ENCODE measurements around the gene OR2F1.

The OR2F1 gene

GRCh38 chr7:143953421-143953820 is 1.2 kb upstream of the OR2F1 start:
- in situ Hi-C loops (cut with MboI; ENCODE audit: low sequenced_read_pairs): no loop called here

DNA sequence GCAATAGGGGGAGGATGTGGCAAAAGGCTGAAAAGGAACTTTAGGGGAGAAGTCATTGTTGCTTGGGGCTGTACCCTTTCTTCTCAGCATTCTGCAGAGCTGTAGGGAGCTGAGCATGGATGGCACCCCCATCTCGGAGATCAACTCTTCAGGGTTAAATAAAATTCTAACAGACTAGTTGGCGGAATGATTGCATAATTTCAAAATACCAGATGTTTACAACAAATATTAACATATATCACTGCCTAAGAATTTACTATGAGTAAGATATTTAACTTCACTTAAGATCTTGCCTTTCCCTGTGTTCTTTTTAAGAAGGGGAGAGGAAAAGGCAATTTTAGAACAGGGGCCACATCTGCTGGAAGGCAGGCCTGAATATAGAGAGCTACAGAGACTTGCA is 509 bp upstream of the OR2F1 start:
- in situ Hi-C loops (cut with MboI; ENCODE audit: low sequenced_read_pairs): no loop called here

DNA sequence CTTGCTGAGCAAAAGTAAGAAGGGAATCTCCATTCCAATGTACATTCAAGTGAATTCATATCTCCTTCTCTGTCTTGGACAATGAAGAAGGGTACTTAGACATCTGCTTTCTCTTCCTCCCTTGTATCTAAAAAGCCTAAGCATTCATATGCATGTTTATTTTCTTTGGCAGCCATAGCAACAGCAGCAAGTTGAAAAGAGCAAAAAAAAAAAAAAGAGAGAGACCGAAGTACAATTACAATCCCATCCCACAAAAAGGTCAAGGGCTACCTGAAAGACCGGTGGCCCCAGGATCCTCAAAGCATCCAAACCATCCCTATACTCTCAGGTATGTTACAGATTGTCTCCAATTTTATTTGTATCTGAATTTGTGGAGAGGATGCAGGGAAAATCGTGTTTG is 4.1 kb downstream of the OR2F1 start:
- in situ Hi-C loops (cut with MboI; ENCODE audit: low sequenced_read_pairs): no loop called here

DNA sequence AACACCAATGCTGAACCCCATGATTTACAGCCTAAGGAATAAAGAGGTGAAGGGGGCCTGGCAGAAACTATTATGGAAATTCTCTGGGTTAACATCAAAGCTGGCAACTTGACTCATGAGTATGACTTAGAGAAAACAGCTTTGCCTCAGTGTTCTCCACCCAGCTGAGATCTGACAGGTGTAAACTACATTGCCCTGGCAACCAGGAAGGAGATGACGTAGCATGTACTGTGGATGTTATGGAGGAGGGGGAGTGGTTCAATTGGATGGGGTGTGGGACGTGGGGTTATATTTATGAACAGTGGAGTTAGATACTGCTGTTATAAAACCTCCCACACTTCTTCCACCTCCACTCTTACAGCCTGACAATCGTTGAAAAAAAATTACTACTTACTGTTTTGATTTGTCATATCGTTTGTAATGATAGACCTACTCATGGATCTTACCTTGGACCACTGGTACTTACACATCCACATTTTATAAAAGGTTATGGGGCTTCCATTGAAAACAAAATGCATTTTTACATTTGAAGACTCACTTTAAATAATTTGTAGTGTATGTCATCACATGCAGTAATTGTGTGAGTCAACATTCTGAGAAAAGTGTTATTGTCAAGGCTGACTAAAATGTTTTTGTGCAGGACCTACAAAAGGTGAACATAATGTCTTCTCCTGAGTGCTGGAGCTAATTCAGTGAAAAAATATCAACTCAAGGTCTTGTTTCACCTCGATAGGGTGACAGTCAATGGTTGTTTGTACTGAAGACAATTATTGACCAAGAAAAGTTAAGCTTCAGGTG is 6.4 kb downstream of the OR2F1 start:
- in situ Hi-C loops (cut with MboI; ENCODE audit: low sequenced_read_pairs): no loop called here

GRCh38 chr7:143965280-143965679 is 10.6 kb downstream of the OR2F1 start:
- in situ Hi-C loops (cut with MboI; ENCODE audit: low sequenced_read_pairs): no loop called here

- in situ Hi-C loops (cut with MboI; ENCODE audit: low sequenced_read_pairs): no loop called here
Measured at GRCh38 chr7:143967398-143967797, 12.8 kb downstream of the OR2F1 start.

GRCh38 chr7:143973870-143974416 is 19.3 kb downstream of the OR2F1 start:
- in situ Hi-C loops (cut with MboI; ENCODE audit: low sequenced_read_pairs): no loop called here

- in situ Hi-C loops (cut with MboI; ENCODE audit: low sequenced_read_pairs): no loop called here
Measured at GRCh38 chr7:143974459-143974858, 19.8 kb downstream of the OR2F1 start.

DNA sequence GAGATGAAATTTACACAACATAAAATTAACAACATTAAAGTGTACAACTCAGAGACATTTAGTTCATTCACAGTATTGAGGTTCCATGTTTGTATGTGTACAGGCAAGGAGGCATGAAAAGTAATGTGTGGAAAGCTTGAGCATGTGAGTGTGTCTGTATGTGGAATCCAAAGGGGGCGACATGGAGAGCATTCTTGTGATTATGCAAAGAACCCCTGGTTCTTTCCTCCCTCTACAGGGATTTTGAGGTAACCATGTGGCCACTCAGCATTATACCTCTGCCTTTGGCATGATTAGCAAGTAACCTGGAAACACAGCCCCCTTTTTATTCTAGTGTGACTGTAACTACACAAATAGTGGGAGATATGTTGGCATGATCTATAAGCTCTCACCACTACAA is 21.0 kb downstream of the OR2F1 start:
- in situ Hi-C loops (cut with MboI; ENCODE audit: low sequenced_read_pairs): no loop called here

DNA sequence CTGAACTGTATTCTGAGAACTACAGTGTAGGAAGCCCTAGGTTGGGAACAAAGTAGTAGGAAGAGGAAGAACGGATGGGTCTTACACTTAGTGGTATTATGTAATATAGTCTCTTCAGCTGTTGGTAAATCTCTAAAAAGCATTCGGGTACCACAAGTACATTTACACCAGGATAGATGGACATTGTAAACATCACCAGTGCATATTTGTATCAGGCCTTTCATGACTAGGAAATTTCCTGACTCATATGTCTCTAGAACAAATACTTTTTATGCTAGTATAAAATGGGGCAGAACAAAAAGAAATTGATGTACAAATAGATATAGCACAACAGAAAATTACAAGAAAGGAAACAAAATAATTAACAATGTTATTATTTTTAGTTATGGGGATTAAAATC is 23.9 kb downstream of the OR2F1 start:
- in situ Hi-C loops (cut with MboI; ENCODE audit: low sequenced_read_pairs): no loop called here

GRCh38 chr7:143979359-143979758 is 24.7 kb downstream of the OR2F1 start:
- in situ Hi-C loops (cut with MboI; ENCODE audit: low sequenced_read_pairs): no loop called here

DNA sequence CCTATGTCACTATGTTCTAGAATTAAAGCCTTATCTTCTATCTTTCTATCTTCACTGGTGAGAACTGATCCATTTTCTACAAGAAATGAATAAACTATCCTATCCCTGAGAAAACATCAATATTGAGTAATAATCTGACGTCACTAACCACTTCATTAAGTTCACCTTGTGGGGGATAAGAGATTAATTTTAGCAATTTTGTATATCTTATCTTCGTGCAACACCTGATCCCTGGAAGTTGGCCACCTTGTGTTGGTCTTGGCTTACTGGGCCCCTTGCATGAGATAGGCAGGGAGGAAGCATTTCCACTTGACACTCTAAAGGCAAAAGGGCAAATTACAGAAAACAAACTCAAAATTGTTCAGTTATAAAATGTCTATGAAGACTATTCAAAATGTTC is 25.4 kb downstream of the OR2F1 start:
- in situ Hi-C loops (cut with MboI; ENCODE audit: low sequenced_read_pairs): no loop called here

- in situ Hi-C loops (cut with MboI; ENCODE audit: low sequenced_read_pairs): no loop called here
Measured at GRCh38 chr7:143980746-143981510, 26.3 kb downstream of the OR2F1 start.

DNA sequence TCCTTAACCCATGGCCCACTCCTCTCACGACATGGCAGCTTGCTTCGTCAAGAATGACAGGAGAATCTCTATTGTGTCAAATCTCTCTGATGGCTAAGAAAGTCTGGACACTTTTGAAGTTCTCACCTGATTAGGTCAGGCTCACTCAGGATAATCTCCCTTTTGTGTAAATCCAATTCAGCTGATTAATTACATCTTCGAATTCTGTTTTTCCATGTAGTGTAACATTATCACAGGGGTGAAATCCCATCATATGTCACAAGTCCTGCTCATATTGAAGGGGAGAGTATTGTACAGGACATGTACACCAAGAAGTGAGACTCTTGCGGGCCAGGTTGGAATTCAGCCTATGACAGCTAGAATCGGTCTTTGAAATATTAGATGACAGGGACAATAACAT is 29.3 kb downstream of the OR2F1 start:
- in situ Hi-C loops (cut with MboI; ENCODE audit: low sequenced_read_pairs): no loop called here

DNA sequence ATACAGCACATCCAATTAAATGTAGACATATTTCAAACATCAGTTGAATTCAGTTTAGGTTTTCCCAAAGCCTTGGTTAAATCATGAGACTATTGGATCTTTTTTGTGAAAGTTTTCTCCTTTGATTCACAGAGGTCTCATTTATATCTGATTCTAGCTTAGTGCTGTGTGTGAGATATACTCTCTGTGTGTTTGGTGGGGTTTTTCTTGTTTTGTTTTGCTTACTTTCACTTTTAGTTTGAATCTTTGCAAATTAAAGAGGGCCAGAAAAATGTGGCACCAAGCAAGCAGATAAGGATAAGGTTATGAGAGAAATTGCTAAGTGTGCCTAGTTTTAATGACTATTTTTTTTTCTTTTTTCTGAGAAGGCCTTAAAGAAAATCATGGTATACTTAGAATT is 32.9 kb downstream of the OR2F1 start:
- in situ Hi-C loops (cut with MboI; ENCODE audit: low sequenced_read_pairs): no loop called here

- in situ Hi-C loops (cut with MboI; ENCODE audit: low sequenced_read_pairs): no loop called here
Measured at GRCh38 chr7:143988976-143989745, 34.5 kb downstream of the OR2F1 start.

- in situ Hi-C loops (cut with MboI; ENCODE audit: low sequenced_read_pairs): no loop called here
Measured at GRCh38 chr7:143992670-143993069, 38.0 kb downstream of the OR2F1 start.

GRCh38 chr7:143993924-143994323 is 39.3 kb downstream of the OR2F1 start:
- in situ Hi-C loops (cut with MboI; ENCODE audit: low sequenced_read_pairs): no loop called here

GRCh38 chr7:144000020-144000419 is 45.4 kb downstream of the OR2F1 start, which contains the start of gene OR6B1:
Gene OR6B1, plus strand, starts transcription at chr7:144000320. Its CDS starts 3,677 bp downstream, at chr7:144003997.
- in situ Hi-C loops (cut with MboI; ENCODE audit: low sequenced_read_pairs): no loop called here

DNA sequence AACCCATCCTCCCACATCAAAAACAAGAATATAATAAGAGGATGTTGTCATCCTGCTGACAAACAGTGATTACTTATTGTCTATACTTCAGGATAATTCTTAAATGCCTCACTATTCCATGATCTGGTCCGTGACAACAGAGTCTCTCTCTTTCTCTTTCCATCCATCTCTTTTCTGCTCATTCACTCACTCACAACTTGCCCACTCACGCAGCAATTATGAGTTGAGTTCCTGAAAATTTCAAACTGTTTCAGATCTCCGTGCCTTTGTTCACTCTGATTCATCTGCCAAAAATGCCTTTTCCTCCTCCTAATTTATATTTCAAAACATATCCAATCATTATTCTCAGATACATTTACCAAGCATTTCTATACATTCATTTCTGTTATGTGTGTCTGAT is 46.9 kb downstream of the OR2F1 start:
- in situ Hi-C loops (cut with MboI; ENCODE audit: low sequenced_read_pairs): no loop called here

DNA sequence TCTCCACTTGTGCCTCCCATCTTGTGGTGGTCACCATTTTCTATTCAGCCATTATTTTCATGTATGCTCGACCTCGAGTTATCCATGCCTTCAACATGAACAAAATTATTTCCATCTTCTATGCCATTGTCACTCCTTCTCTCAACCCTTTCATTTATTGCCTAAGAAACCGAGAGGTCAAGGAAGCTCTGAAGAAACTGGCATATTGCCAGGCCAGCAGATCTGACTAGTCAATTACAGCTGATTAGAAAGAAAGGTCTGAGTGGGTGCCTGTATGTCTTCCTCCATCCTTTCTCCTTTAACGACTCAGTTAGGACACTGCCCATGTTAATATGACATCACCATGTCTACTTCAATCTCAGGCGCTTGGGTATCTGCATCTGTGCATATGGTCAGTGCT is 50.1 kb downstream of the OR2F1 start:
- in situ Hi-C loops (cut with MboI; ENCODE audit: low sequenced_read_pairs): no loop called here
